Mucosa of descending colon (tissue), 3 donors: ENCODE measurements around the gene PEX11A. TPM values are rescaled to one million over a fixed set of nuclear protein-coding genes. Genes with fewer than 3 reads are reported as not detected.

Source experiments
- ATAC-seq: fragments of 200-7000 bp; cut with Tn5 transposase; one replicate; pipeline ENCODE4 v1.9.1; 2020; ENCODE audit warnings: mild to moderate bottlenecking, moderate library complexity
- DNase-seq, 3 donors: peaks; one replicate each; pipeline ENCODE4 v3.0.0-alpha.2; 2020
- H3K36me3 ChIP-seq: fragments of 200-600 bp; one replicate; pipeline ENCODE4 v1.8.0; 2021; ENCODE audit warnings: low read depth, mild to moderate bottlenecking
- H3K4me1 ChIP-seq: fragments of 200-600 bp; one replicate; pipeline ENCODE4 v1.8.0; 2021; ENCODE audit warnings: low read depth, mild to moderate bottlenecking
- H3K4me3 ChIP-seq: fragments of 200-600 bp; one replicate; pipeline ENCODE4 v1.8.0; 2021; ENCODE audit warnings: mild to moderate bottlenecking
- H3K9me3 ChIP-seq: fragments of 200-600 bp; one replicate; pipeline ENCODE4 v1.8.0; 2021; ENCODE audit warnings: mild to moderate bottlenecking
- intact Hi-C, 2 donors: fragments of 100-400 bp; cut with DNase I in 1 of 2; cut with micrococcal nuclease in 1 of 2; formaldehyde crosslinking; loops; one replicate each; pipeline versions ENCODE4 v1.11.0 to v1.11.1; 2022; cut with DNase I, micrococcal nuclease
- total RNA-seq, 3 donors: library from RNA; stranded (reverse); fragmentation: NEBNext Ultra II Directional in 2 of 3; extraction: Animal tissue kit (Norgen Biotek cat#: 25700) in 2 of 3; gene quantifications; one replicate each; pipeline versions ENCODE4 v1.2.1 to v1.2.4, GENCODE V29; 2021 to 2023
- TF ChIP-seq, protein P1 (sequence below): fragments of 200-600 bp; IDR thresholded peaks from one replicate; pipeline ENCODE4 v1.8.0; 2022; ENCODE audit warnings: antibody characterized with exemption, mild to moderate bottlenecking
- donor health status: DM: no; HTN: no; CAD: no; lungs with moderate emphysema.
- donor health status: DM: no; HTN: no; CAD: no.
- donor health status: DM: no; HTN: yes; CAD: no.

PEX11A gene
- total RNA-seq, 3 donors from 2014 or later, result 15.5 to 38.5 (median 16.7) TPM

DNA sequence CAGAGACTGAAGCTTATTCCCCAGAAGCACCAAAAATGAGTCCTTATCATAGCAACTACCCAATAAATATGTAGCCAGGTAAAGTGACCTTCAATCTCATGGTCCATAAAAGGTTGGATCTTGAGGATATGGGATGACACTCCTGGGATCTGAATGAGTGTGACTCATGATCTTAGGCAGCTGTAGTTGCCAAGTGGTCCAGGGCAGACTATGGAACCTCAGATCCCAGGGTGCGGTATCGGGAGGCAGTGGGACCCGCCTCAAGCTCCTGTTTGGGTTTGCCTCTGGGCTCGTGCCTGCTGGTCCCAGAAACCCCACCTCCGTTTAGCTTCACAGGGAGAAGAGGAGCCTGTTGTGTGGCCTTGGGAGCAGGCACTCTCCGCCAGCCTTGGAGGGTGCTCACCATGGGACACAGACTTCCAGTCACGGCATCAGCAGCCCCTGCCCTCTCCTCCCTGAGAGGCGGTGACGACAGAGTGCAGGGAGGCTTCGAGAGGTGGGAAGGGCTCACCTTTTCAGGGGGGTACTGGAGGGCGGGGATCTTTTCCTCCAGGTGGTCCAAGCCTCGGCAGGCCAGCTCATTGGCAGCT is 19.5 kb downstream of the PEX11A start:
- Histone ChIP-seq H3K36me3 (no peaks in the 10 kb centered on the region), H3K9me3 (no peaks in the 10 kb centered on the region), H3K4me1 (no peaks in the 10 kb centered on the region), H3K4me3 (no peak overlapping the region)
- TF ChIP-seq, protein P1, sequence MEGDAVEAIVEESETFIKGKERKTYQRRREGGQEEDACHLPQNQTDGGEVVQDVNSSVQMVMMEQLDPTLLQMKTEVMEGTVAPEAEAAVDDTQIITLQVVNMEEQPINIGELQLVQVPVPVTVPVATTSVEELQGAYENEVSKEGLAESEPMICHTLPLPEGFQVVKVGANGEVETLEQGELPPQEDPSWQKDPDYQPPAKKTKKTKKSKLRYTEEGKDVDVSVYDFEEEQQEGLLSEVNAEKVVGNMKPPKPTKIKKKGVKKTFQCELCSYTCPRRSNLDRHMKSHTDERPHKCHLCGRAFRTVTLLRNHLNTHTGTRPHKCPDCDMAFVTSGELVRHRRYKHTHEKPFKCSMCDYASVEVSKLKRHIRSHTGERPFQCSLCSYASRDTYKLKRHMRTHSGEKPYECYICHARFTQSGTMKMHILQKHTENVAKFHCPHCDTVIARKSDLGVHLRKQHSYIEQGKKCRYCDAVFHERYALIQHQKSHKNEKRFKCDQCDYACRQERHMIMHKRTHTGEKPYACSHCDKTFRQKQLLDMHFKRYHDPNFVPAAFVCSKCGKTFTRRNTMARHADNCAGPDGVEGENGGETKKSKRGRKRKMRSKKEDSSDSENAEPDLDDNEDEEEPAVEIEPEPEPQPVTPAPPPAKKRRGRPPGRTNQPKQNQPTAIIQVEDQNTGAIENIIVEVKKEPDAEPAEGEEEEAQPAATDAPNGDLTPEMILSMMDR, result no peak
- intact Hi-C loops, result no loop called here
- ATAC-seq (peak; percentile 83), DNase-seq (no peak)

DNA sequence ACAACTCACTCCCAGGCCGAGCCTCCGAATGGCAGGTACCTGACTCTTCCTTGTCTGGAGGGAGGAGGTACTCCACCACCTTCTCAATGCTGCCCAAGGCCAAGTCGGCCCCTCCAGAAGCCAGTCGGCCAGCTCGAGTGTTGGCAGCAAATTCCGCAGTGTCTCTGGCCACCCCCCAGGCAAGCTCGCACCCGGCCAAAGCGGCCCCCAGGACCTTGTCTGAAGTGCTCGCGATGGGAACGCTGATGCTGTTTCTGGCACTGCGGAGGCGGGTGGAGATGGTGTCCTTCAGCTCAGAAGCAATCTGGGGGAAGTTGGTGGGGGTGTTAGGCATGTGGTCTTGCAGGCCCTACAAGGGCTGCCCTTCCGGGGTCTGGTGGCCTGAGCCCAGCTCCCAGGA is 20.6 kb downstream of the PEX11A start:
- H3K4me3 ChIP-seq, result no peak overlapping the region
- no peaks in the 10 kb centered on the region for H3K9me3 ChIP-seq
- TF ChIP-seq, protein P1, result no peak
- ATAC-seq, result no peak
- intact Hi-C loops, result no loop called here
- no peaks in the 10 kb centered on the region for H3K36me3 ChIP-seq
- H3K4me1 ChIP-seq, result peaks cover 3% of the 10 kb centered on the region
- no peak for DNase-seq

DNA sequence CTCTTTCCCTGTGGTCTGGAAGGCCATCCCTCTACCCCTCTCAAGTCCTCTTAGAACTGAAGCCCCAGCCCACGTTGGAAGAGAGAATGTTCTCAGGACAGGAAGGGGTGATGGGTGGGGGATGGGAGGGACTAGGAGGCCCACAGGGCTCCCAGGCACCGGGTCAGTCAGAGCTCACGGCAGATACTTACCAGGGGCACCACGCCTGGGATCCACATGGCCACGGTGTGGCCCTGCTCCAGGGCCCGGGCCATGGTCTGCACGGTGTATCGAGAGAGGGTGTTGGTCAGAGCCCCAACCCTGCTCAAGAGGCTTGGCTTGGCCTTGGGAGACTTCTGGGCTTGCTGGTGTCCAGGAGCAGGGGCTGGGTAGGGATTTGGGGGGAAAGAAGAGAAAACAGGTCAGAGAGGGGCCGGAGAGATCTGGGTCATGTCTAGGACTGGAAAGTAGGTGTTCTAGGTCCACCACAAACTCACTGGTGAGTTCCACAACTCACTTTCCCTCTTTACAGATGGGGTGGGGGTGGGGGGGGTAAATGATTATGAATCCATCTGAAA is 21.2 kb downstream of the PEX11A start:
- ATAC-seq (no peak), DNase-seq (no peak)
- TF ChIP-seq, protein P1, result no peak
- H3K9me3 ChIP-seq, result no peaks in the 10 kb centered on the region
- intact Hi-C loops, result no loop called here
- H3K4me1 ChIP-seq, result peaks cover 6% of the 10 kb centered on the region
- no peaks in the 10 kb centered on the region for H3K36me3 ChIP-seq
- H3K4me3 ChIP-seq, result no peak overlapping the region

DNA sequence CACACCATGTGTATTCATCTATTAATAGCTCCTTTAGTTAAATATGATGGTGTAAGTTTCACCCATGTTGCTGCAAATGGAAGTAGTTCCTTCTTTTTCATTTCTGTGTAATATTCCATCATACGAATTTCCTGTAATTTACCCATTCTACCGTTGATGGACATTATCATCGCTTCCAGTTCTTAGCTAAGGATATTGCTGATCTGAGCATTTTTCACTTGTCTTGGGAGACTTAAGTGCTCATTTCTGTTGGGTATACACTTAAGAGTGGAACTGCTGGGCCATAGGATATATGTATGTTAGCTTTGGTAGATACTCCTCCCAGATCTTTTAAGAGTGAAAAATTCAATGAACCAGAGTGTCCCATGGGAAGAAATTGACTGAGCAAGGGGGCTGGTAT is 22.4 kb downstream of the PEX11A start:
- intact Hi-C loops, result no loop called here
- ATAC-seq, result no peak
- DNase-seq, result no peak
- no peak overlapping the region for H3K4me3 ChIP-seq
- H3K36me3 ChIP-seq, result no peaks in the 10 kb centered on the region
- TF ChIP-seq, protein P1, result no peak
- H3K4me1 ChIP-seq, result peaks cover 7% of the 10 kb centered on the region
- H3K9me3 ChIP-seq, result no peaks in the 10 kb centered on the region

DNA sequence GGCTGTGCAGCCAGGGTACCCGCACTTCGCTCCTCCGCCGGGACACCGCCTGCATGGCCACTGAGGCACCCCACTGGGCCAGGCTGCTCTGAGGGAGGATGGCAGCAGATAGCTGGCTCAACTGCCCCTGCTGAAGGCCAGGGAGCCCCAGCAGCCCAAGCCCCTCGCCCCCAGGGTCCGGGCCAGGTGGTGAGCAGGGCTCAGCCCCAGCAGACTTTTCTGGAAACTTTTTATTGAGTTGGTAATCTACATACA is 22.9 kb downstream of the PEX11A start:
- ATAC-seq (no peak), DNase-seq (no peak)
- intact Hi-C loops, result no loop called here
- TF ChIP-seq, protein P1, result no peak
- Histone ChIP-seq H3K4me3 (no peak overlapping the region), H3K4me1 (peaks cover 12% of the 10 kb centered on the region), H3K9me3 (no peaks in the 10 kb centered on the region), H3K36me3 (no peaks in the 10 kb centered on the region)
